HEK293T (cell line): ENCODE data around the gene ZBTB20.

Experiments
- ARNT ChIP-seq: fragments of 450-650 bp; IDR thresholded peaks from 2 replicates; pipeline ENCODE4 v1.6.1; 2017; ENCODE audit warnings: mild to moderate bottlenecking
- BHLHE40 ChIP-seq: fragments of 450-650 bp; IDR thresholded peaks from 2 replicates; pipeline ENCODE4 v1.6.1; 2016; ENCODE audit warnings: mild to moderate bottlenecking, moderate library complexity, borderline replicate concordance
- ELF4 ChIP-seq: fragments of 450-650 bp; IDR thresholded peaks from 2 replicates; pipeline ENCODE4 v1.6.1; 2017; ENCODE audit warnings: antibody characterized with exemption
- PKNOX1 ChIP-seq: fragments of 450-650 bp; IDR thresholded peaks from 2 replicates; pipeline ENCODE4 v1.6.1; 2016
- SUZ12 ChIP-seq: fragments of 450-650 bp; IDR thresholded peaks from 2 replicates; pipeline ENCODE4 v1.6.1; 2016; ENCODE audit warnings: mild to moderate bottlenecking

GRCh38 chr3:115151921-115152320, 4.8 kb upstream of the ZBTB20 start:
- TF ChIP-seq ELF4 (no peak), ARNT (no peak), SUZ12 (no peak), PKNOX1 (no peak), BHLHE40 (no peak)
